ENCODE results near the gene SIDT2. TPM values are rescaled to one million over a fixed set of nuclear protein-coding genes. Genes with fewer than 3 reads are reported as not detected.

Gene SIDT2
- total RNA-seq, 1 donor: 27.5 TPM

DNA sequence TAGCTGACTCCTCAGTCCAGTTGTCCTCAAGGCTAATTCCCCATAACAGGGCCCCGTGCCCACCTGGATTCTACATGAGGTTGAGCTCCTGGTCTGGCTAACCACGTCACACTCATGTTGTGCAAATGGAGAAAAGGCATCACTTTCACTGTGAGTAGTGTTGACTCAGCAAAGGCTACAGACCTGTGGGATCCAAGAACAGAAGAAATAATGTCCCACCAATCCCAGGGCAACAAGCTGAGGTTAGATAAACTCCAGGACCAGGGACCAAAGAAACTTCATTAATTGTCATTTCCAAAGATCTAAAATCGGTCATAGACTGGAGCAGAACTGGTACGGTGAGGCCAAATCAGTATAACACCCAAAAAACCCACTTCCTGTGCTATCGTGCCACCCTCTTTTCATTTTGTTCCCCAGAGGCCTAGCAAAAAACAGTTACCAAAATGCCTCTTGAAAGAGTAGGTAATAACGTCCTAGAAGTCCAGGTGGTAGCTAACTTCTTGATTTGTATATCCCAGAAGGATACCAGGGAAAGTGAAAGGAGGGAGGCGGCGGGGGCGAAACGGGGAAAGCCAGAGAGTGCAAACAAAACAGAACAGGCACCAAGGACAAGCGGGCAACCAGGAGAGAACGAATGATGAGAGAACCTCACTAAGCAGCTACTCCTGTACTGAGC, 51.9 kb downstream of the SIDT2 start:
- no peaks in the 10 kb centered on the region for H3K27me3 ChIP-seq (ENCODE audit: insufficient read depth, low read length)
- peak overlapping the region; percentile 94 for H3K4me3 ChIP-seq (ENCODE audit: insufficient read depth, low read length)
- peaks cover 38% of the 10 kb centered on the region for H3K36me3 ChIP-seq (ENCODE audit: insufficient read depth, low read length)
- H3K9me3 ChIP-seq (ENCODE audit: low read depth, low read length): no peaks in the 10 kb centered on the region
- H3K27ac ChIP-seq (ENCODE audit: low read depth, low read length): peak overlapping the region; percentile 78
- no peak overlapping the region for H2AFZ ChIP-seq (ENCODE audit: low read length)
- DNase-seq (ENCODE audit: insufficient read length, low spot score, missing footprints): peak; percentile 85
- H3K79me2 ChIP-seq (ENCODE audit: insufficient read depth, low read length): peaks cover 58% of the 10 kb centered on the region
- H3K4me2 ChIP-seq (ENCODE audit: insufficient read depth, low read length): peak overlapping the region; percentile 94
- no peak for TF ChIP-seq CTCF (IDR thresholded peaks at IDR 0.05; ENCODE audit: extremely low read depth, low read depth, low read length)
- H4K20me1 ChIP-seq (ENCODE audit: insufficient read depth, low read length): peaks cover 16% of the 10 kb centered on the region
- peaks cover 33% of the 10 kb centered on the region for H3K4me1 ChIP-seq (ENCODE audit: insufficient read depth, low read length)

GRCh38 chr11:117230999-117231841, 52.7 kb downstream of the SIDT2 start:
- no peak for TF ChIP-seq CTCF (IDR thresholded peaks at IDR 0.05; ENCODE audit: extremely low read depth, low read depth, low read length)
- H3K4me3 ChIP-seq (ENCODE audit: insufficient read depth, low read length): peak overlapping the region; percentile 94
- peaks cover 33% of the 10 kb centered on the region for H3K4me1 ChIP-seq (ENCODE audit: insufficient read depth, low read length)
- H3K79me2 ChIP-seq (ENCODE audit: insufficient read depth, low read length): peaks cover 60% of the 10 kb centered on the region
- H3K9me3 ChIP-seq (ENCODE audit: low read depth, low read length): no peaks in the 10 kb centered on the region
- peak; percentile 89 for DNase-seq (ENCODE audit: insufficient read length, low spot score, missing footprints)
- peak overlapping the region; percentile 94 for H3K4me2 ChIP-seq (ENCODE audit: insufficient read depth, low read length)
- H3K27me3 ChIP-seq (ENCODE audit: insufficient read depth, low read length): no peaks in the 10 kb centered on the region
- H2AFZ ChIP-seq (ENCODE audit: low read length): peak overlapping the region; percentile 46
- H3K27ac ChIP-seq (ENCODE audit: low read depth, low read length): peak overlapping the region; percentile 78
- H3K36me3 ChIP-seq (ENCODE audit: insufficient read depth, low read length): peaks cover 33% of the 10 kb centered on the region
- peaks cover 16% of the 10 kb centered on the region for H4K20me1 ChIP-seq (ENCODE audit: insufficient read depth, low read length)

- Histone ChIP-seq H3K4me1 (ENCODE audit: insufficient read depth, low read length) (peaks cover 33% of the 10 kb centered on the region), H3K4me2 (ENCODE audit: insufficient read depth, low read length) (peak within 1 kb of the TSS; percentile 95), H3K27me3 (ENCODE audit: insufficient read depth, low read length) (no peaks in the 10 kb centered on the region), H3K9me3 (ENCODE audit: low read depth, low read length) (no peaks in the 10 kb centered on the region), H4K20me1 (ENCODE audit: insufficient read depth, low read length) (peaks cover 16% of the 10 kb centered on the region), H3K79me2 (ENCODE audit: insufficient read depth, low read length) (peaks cover 65% of the 10 kb centered on the region), H3K4me3 (ENCODE audit: insufficient read depth, low read length) (peak within 1 kb of the TSS; percentile 94), H2AFZ (ENCODE audit: low read length) (peak within 1 kb of the TSS; percentile 86), H3K36me3 (ENCODE audit: insufficient read depth, low read length) (peaks cover 33% of the 10 kb centered on the region), H3K27ac (ENCODE audit: low read depth, low read length) (peak within 1 kb of the TSS; percentile 78)
- no peak for DNase-seq (ENCODE audit: insufficient read length, low spot score, missing footprints)
- no peak for TF ChIP-seq CTCF (IDR thresholded peaks at IDR 0.05; ENCODE audit: extremely low read depth, low read depth, low read length)
Observed at GRCh38 chr11:117231842-117232091, 53.2 kb downstream of the SIDT2 start, which contains the start of gene PCSK7. Gene PCSK7, minus strand, starts transcription at chr11:117232073. Its CDS starts 2,229 bp downstream, at chr11:117229844.
